ENCODE measurements around the gene TMEM14A. TPM values are rescaled to one million over a fixed set of nuclear protein-coding genes. Genes with fewer than 3 reads are reported as not detected.

TMEM14A gene, protein sequence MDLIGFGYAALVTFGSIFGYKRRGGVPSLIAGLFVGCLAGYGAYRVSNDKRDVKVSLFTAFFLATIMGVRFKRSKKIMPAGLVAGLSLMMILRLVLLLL
- total RNA-seq: 33.1 and 42.8 TPM in 2 replicates

DNA sequence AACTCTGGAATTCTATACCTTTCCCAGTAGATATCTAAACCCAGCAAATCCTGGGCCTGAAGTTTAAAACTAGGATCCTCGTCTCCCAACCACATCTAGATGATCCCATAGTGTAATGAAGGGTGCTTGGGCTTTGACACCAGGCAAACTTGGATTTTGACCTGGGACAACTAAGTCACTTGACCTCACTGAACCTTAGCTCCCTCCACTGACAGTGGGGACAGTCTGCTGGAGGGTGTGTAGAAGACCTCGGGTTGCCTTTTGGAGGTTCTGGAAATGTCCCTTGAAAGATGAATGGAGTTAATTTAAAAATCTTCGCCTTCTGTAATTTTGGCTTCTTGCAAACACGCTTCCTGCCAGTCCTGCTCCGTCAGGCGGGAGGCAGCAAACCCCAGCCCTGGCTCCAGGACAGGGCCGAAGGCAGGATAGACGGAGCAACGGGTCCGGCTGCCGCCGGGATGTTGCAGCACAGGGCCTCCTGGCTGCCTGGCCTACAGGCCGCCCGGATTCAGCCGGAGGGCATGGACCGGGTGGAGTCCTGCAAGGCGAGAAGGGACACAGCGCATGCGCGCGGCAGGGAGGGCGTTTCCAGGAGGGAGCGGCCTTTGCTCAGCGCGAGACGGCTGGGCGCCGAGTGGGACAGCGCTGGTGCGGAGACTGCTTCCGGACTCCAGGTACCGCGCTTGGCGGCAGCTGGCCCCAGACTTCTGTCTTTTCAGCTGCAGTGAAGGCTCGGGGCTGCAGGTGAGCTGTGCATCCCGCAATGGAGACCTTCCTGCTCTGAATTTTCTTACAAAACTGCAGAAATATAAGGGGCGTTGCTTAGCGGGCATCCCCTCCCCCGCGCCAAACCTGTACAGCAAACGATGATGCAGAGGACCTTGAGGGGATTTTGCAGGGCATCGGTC lies at the start of gene TMEM14A:
Gene TMEM14A, plus strand, starts transcription at position 612 of the 908 bp plus-strand sequence. CDS start 5,990 bp downstream, outside the sequence.

Other genes starting within 250 kb of the TMEM14A start
- gene TRAM2, start 94.1 kb upstream of the TMEM14A start, total RNA-seq: 40.5 and 61.6 TPM in 2 replicates
- not detected in 2 replicates for gene GSTA2, start 92.4 kb downstream of the TMEM14A start, total RNA-seq
- gene GSTA1, start 132.7 kb downstream of the TMEM14A start, total RNA-seq: not detected in 2 replicates
- not detected in 2 replicates for gene GSTA5, start 169.7 kb downstream of the TMEM14A start, total RNA-seq
- gene GSTA3, start 238.6 kb downstream of the TMEM14A start, total RNA-seq: not detected in 2 replicates